BE2C (cell line): ENCODE results near the gene BMPER.

Experiments used
- DNase-seq: peaks from one replicate; pipeline ENCODE4 v3.0.0-alpha.2; 2020
- H3K27me3 ChIP-seq: fragments of 250-450 bp; sonication (Bioruptor Pico); 2 replicates; pipeline ENCODE4 v1.5.1; 2020; ENCODE audit warnings: mild to moderate bottlenecking
- H3K36me3 ChIP-seq: fragments of 250-450 bp; sonication (Bioruptor Pico); 2 replicates; pipeline ENCODE4 v1.5.1; 2020; ENCODE audit warnings: mild to moderate bottlenecking
- H3K4me1 ChIP-seq: fragments of 250-450 bp; sonication (Bioruptor Pico); 2 replicates; pipeline ENCODE4 v1.5.1; 2020
- H3K4me3 ChIP-seq: 2 replicates; pipeline ENCODE4 v1.5.1; 2011; ENCODE audit warnings: low read depth, low read length
- H3K9me3 ChIP-seq: fragments of 250-450 bp; sonication (Bioruptor Pico); 2 replicates; pipeline ENCODE4 v1.5.1; 2020
- CTCF ChIP-seq: IDR thresholded peaks from 2 replicates; pipeline ENCODE4 v1.5.1; 2012; ENCODE audit warnings: mild to moderate bottlenecking, low read depth, low read length

The BMPER gene

GRCh38 chr7:33961948-33962347 is 56.6 kb downstream of the BMPER start:
- no peak for TF ChIP-seq CTCF
- no peak overlapping the region for H3K4me3 ChIP-seq
- no peaks in the 10 kb centered on the region for H3K36me3 ChIP-seq
- H3K4me1 ChIP-seq = no peaks in the 10 kb centered on the region
- H3K27me3 ChIP-seq = no peaks in the 10 kb centered on the region; the same call in 1 of the 2 replicates
- no peak for DNase-seq
- no peaks in the 10 kb centered on the region for H3K9me3 ChIP-seq

GRCh38 chr7:33964417-33965182 is 59.3 kb downstream of the BMPER start:
- H3K9me3 ChIP-seq = no peaks in the 10 kb centered on the region
- H3K36me3 ChIP-seq = no peaks in the 10 kb centered on the region
- DNase-seq = no peak
- no peak overlapping the region for H3K4me3 ChIP-seq
- no peak for TF ChIP-seq CTCF
- H3K4me1 ChIP-seq = no peaks in the 10 kb centered on the region
- no peaks in the 10 kb centered on the region; the same call in 1 of the 2 replicates for H3K27me3 ChIP-seq

GRCh38 chr7:33965183-33965744 is 59.9 kb downstream of the BMPER start:
- TF ChIP-seq CTCF = no peak
- H3K36me3 ChIP-seq = no peaks in the 10 kb centered on the region
- no peaks in the 10 kb centered on the region for H3K9me3 ChIP-seq
- no peaks in the 10 kb centered on the region; the same call in 1 of the 2 replicates for H3K27me3 ChIP-seq
- H3K4me3 ChIP-seq = no peak overlapping the region
- DNase-seq = no peak
- no peaks in the 10 kb centered on the region for H3K4me1 ChIP-seq

- Histone ChIP-seq H3K4me3 (no peak overlapping the region), H3K27me3 (no peaks in the 10 kb centered on the region), H3K4me1 (no peaks in the 10 kb centered on the region), H3K36me3 (no peaks in the 10 kb centered on the region), H3K9me3 (no peaks in the 10 kb centered on the region)
- TF ChIP-seq CTCF = no peak
- no peak for DNase-seq
These were observed 63.3 kb downstream of the BMPER start for GRCh38 chr7:33968591-33968990.

- DNase-seq = no peak
- no peak overlapping the region for H3K4me3 ChIP-seq
- H3K27me3 ChIP-seq = no peaks in the 10 kb centered on the region
- no peak for TF ChIP-seq CTCF
- no peaks in the 10 kb centered on the region for H3K9me3 ChIP-seq
- H3K36me3 ChIP-seq = no peaks in the 10 kb centered on the region
- no peaks in the 10 kb centered on the region for H3K4me1 ChIP-seq
These were observed 65.2 kb downstream of the BMPER start for GRCh38 chr7:33970536-33970935.

- Histone ChIP-seq H3K36me3 (no peaks in the 10 kb centered on the region), H3K27me3 (no peaks in the 10 kb centered on the region), H3K4me3 (no peak overlapping the region), H3K4me1 (no peaks in the 10 kb centered on the region), H3K9me3 (no peaks in the 10 kb centered on the region)
- no peak for TF ChIP-seq CTCF
- DNase-seq = no peak
These were observed 65.8 kb downstream of the BMPER start for GRCh38 chr7:33971106-33971505.
